Right ventricle myocardium superior (tissue), 1 donor: ENCODE results near the gene TBL3. TPM values are rescaled to one million over a fixed set of nuclear protein-coding genes. Genes with fewer than 3 reads are reported as not detected.

Experiments used
- ATAC-seq: fragments of 200-7000 bp; cut with Tn5 transposase; one replicate; pipeline ENCODE4 v1.9.1; 2020; ENCODE audit warnings: mild to moderate bottlenecking; ENCODE audit not compliant: poor library complexity
- DNase-seq: peaks from one replicate; pipeline ENCODE4 v3.0.0-alpha.2; 2020
- intact Hi-C: fragments of 100-400 bp; cut with DNase I; formaldehyde crosslinking; loops from one replicate; pipeline ENCODE4 v1.11.2; 2022
- total RNA-seq: library from RNA; stranded (reverse); fragmentation: NEBNext Ultra II Directional; extraction: Animal tissue kit (Norgen Biotek cat#: 25700); gene quantifications from one replicate; pipeline ENCODE4 v1.2.1, GENCODE V29; 2021
- donor health status: DM: no; HTN: yes; CAD: no; lungs with severe emphysema.

TBL3 gene
- total RNA-seq, 1 donor from 2014 or later: 20.3 TPM

DNA sequence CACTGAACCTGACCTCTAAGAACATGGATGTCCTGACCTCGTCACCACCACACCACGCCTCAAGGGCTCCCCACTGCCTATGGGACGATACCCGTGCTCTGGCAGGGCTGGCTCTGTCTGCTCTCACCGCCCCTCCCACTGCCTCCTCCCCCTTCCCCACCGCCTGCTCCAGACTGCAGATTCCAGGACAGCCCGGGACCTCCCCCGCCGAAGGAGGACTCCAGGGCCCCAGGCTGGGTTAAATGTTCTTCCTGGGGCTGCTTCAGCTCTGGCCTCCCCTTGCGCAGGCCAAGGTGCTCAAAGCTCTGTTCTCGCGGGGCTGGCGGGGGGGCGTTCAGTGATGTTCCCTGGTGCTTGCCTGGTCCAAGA lies 50.9 kb downstream of the TBL3 start:
- intact Hi-C loops: loop anchor here (2.0 kb wide), 1 partner anchor 120 kb away; no protein-coding TSS in a partner anchor
- ATAC-seq: peak; percentile 3
- no peak for DNase-seq

GRCh38 chr16:2023092-2024031 lies 51.5 kb downstream of the TBL3 start:
- peak; percentile 91 for ATAC-seq
- peak; percentile 97 for DNase-seq
- intact Hi-C loops: loop anchor here (2.0 kb wide), 1 partner anchor 119 kb away; no protein-coding TSS in a partner anchor

- DNase-seq (no peak), ATAC-seq (no peak)
- intact Hi-C loops: no loop called here
These were observed 52.2 kb downstream of the TBL3 start for GRCh38 chr16:2024032-2024420.

- intact Hi-C loops: no loop called here
- DNase-seq (no peak), ATAC-seq (no peak)
These were observed 53.4 kb downstream of the TBL3 start for GRCh38 chr16:2025251-2025650.

GRCh38 chr16:2025878-2026460 lies 54.1 kb downstream of the TBL3 start:
- intact Hi-C loops: no loop called here
- ATAC-seq (no peak), DNase-seq (no peak)

DNA sequence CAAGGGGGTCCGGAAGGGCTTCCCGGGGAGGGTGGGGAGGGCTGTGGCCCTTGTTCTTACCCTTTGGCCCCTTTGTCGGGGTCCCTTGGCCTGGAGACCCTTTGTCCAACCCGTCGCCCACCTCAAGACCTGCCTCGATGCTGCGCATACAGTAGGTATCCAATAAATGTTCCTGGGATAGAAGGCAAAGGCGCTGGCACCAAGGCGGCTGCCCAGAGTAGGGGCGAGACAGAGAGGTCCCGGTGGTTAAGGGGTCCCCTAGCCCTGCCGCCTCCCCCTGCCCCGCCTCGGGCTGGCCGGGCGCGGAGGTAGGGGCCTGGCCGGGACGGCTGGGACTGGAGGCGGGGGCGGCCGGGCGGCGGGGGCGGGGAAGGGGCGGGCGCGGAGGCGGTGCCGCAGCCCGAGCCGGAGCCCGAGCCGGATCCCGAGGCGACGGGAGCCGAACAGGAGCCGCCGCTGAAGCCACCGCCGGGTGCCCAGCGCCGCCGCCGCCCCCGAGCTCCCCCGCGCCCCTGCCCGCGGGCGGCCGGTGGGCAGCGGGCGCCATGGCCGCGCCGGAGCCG lies 54.7 kb downstream of the TBL3 start, which contains the start of gene NHERF2:
NHERF2 (plus strand) TSS at position 442 of the 563 bp plus-strand sequence; CDS start at position 546, 104 bp downstream.
- ATAC-seq (peak; percentile 37), DNase-seq (peak; percentile 65)
- intact Hi-C loops: no loop called here

DNA sequence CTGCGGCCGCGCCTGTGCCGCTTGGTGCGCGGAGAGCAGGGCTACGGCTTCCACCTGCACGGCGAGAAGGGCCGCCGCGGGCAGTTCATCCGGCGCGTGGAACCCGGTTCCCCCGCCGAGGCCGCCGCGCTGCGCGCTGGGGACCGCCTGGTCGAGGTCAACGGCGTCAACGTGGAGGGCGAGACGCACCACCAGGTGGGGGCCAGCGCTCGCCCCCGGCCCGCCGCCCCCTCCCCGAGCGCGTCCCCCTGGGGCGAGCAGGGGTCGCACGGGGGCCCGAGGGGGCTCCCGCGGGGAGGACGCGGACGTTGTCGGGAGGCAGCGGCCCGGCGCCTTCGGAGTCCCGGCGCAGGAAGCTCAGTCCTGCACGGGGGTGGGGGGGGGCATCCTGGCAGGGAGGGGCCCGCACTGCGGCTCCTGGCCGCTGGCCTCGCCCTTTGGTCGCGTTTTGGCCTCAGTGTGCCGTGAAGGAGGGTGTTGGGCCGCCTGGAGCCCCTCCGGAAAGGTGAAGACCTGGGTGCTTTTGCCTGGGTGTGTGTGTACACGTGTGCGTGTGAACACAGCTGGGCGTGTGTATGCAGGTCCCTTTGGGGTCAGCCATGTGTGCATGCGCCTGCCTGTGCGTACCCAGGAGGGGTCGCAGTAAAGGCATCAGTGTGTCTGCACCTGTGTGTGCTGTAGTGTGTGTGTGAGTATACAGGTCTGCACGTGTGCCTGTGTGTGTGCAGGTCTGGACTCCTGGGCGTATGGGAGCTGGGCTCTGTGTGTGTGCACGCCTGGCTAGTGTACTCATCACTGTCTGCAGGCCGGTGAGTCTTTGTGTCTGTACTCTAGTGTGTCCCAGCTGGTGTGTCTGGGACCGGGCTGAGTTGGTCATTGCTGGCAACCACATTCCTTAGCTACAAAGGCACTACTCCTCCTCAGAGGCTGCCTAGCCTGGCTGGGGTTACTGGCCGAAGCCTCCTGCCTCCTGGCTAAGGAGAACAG lies 55.5 kb downstream of the TBL3 start:
- ATAC-seq (no peak), DNase-seq (no peak)
- intact Hi-C loops: no loop called here

- ATAC-seq (no peak), DNase-seq (no peak)
- intact Hi-C loops: no loop called here
These were observed 56.3 kb downstream of the TBL3 start for GRCh38 chr16:2028146-2028545.

DNA sequence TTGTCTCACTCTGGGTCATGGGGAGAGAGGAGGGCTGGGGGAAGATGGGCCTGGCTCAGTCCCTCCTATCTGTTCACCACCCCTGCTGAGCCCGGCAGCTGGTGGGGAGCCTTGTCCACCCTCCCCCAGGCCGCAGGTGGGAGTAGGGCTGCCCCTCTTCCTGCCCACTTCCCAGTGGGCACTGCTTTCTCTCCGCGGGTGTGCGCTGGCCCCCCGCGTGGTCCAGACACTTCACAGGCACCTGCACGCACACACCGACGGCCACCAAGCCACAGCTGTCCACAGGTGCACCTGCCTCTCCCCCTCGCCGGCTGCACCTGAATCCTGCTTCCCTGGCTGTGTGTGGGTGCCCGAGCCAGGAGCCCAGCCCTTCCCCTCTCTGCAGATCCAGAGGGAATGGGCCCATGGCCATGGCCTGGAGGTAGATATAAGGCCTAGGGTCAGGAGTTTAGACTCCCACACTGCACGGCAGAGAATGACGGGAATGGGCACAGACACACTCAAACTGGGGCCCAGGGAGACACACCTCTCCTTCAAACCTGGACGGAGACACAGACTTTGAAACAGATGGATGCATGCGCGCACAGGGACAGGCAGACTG lies 56.9 kb downstream of the TBL3 start:
- ATAC-seq: no peak
- no peak for DNase-seq
- intact Hi-C loops: no loop called here

DNA sequence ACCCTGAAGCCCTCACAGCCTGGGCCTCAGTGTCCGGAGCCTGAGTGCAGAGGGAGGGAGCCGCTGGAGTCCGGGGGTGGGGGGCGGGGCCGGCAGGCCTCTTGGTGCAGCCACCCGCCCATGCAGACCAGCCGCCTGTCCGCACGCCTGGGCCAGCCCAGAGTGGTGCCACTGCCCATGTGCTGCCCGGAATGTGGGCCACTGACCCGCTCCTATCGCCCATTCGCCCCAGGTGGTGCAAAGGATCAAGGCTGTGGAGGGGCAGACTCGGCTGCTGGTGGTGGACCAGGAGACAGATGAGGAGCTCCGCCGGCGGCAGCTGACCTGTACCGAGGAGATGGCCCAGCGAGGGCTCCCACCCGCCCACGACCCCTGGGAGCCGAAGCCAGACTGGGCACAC lies 57.5 kb downstream of the TBL3 start:
- DNase-seq (no peak), ATAC-seq (no peak)
- intact Hi-C loops: no loop called here

- ATAC-seq: no peak
- DNase-seq: no peak
- intact Hi-C loops: no loop called here
These were observed 58.2 kb downstream of the TBL3 start for GRCh38 chr16:2030036-2030435.

GRCh38 chr16:2031081-2031577 lies 59.3 kb downstream of the TBL3 start:
- no peak for ATAC-seq
- peak; percentile 75 for DNase-seq
- intact Hi-C loops: no loop called here

Other genes starting within 250 kb of the TBL3 start
- 33.6 TPM for gene NME3, start 200.5 kb upstream of the TBL3 start, total RNA-seq
- gene EME2, start 199.2 kb upstream of the TBL3 start, total RNA-seq: 7.1 TPM
- 91.8 TPM for gene MRPS34, start 198.9 kb upstream of the TBL3 start, total RNA-seq
- 37.5 TPM for gene SPSB3, start 189.5 kb upstream of the TBL3 start, total RNA-seq
- gene NUBP2, start 189.1 kb upstream of the TBL3 start, total RNA-seq: 34.8 TPM
- gene IGFALS, start 178.3 kb upstream of the TBL3 start, total RNA-seq: 0.11 TPM
- gene HAGH, start 145.2 kb upstream of the TBL3 start, total RNA-seq: 163 TPM
- 31.0 TPM for gene FAHD1, start 144.8 kb upstream of the TBL3 start, total RNA-seq
- gene MEIOB, start 99.9 kb upstream of the TBL3 start, total RNA-seq: not detected
- not detected for gene HS3ST6, start 53.6 kb upstream of the TBL3 start, total RNA-seq
- 22.8 TPM for gene MSRB1, start 28.9 kb upstream of the TBL3 start, total RNA-seq
- 304 TPM for gene RPL3L, start 17.4 kb upstream of the TBL3 start, total RNA-seq
- gene NDUFB10, start 12.5 kb upstream of the TBL3 start, total RNA-seq: 723 TPM
- 770 TPM for gene RPS2, start 7.2 kb upstream of the TBL3 start, total RNA-seq
- gene RNF151, start 5.2 kb upstream of the TBL3 start, total RNA-seq: not detected
- not detected for gene NOXO1, start 9.4 kb downstream of the TBL3 start, total RNA-seq
- gene GFER, start 12.1 kb downstream of the TBL3 start, total RNA-seq: 28.3 TPM
- 0.32 TPM for gene SYNGR3, start 17.9 kb downstream of the TBL3 start, total RNA-seq
- gene ZNF598, start 37.8 kb downstream of the TBL3 start, total RNA-seq: 17.2 TPM
- gene NPW, start 47.7 kb downstream of the TBL3 start, total RNA-seq: not detected
- 258 TPM for gene NHERF2, start 54.8 kb downstream of the TBL3 start, total RNA-seq
- 26.2 TPM for gene NTHL1, start 75.8 kb downstream of the TBL3 start, total RNA-seq
- 67.8 TPM for gene TSC2, start 75.9 kb downstream of the TBL3 start, total RNA-seq
- gene PKD1, start 163.8 kb downstream of the TBL3 start, total RNA-seq: 82.8 TPM
- gene RAB26, start 176.6 kb downstream of the TBL3 start, total RNA-seq: 0.43 TPM
- gene TRAF7, start 183.7 kb downstream of the TBL3 start, total RNA-seq: 23.4 TPM
- gene CASKIN1, start 224.6 kb downstream of the TBL3 start, total RNA-seq: 5.3 TPM
- 23.2 TPM for gene MLST8, start 233.4 kb downstream of the TBL3 start, total RNA-seq
- 11.3 TPM for gene BRICD5, start 238.8 kb downstream of the TBL3 start, total RNA-seq
- gene PGP, start 242.8 kb downstream of the TBL3 start, total RNA-seq: 34.7 TPM